Activated naive CD4-positive, alpha-beta T cell treated with anti-CD3 and anti-CD28 coated beads for 36 hours (primary cell): ENCODE measurements around the gene ATXN1L. TPM values are rescaled to one million over a fixed set of nuclear protein-coding genes. Genes with fewer than 3 reads are reported as not detected.
A peak's percentile ranks its signal among the peaks of the same experiment; 100 is the strongest.
"Not testable (repeated sequence)": the region's sequence is repeated elsewhere in the genome, so short reads cannot be mapped to it uniquely, and the experiment has no call there.

Experiments used
- CTCF ChIA-PET: fragments of 350-600 bp; sonication (Branson Sonifier 250); formaldehyde crosslinking; loops from one replicate; lab custom pipeline; 2021; ENCODE audit warnings: antibody characterized with exemption; lab: Charles Lee
- DNase-seq: peaks from one replicate; pipeline ENCODE4 v3.0.0-alpha.2; 2020
- H3K27ac Mint-ChIP-seq: one replicate; pipeline ENCODE4 v1.8.0; 2021; ENCODE audit warnings: mild to moderate bottlenecking, mixed read lengths
- H3K27me3 Mint-ChIP-seq: one replicate; pipeline ENCODE4 v1.8.0; 2021; ENCODE audit warnings: low read depth, mixed read lengths
- H3K36me3 Mint-ChIP-seq: one replicate; pipeline ENCODE4 v1.8.0; 2021; ENCODE audit warnings: low read depth, mixed read lengths
- H3K4me1 Mint-ChIP-seq: one replicate; pipeline ENCODE4 v1.8.0; 2021; ENCODE audit warnings: low read depth, mixed read lengths
- H3K4me3 Mint-ChIP-seq: one replicate; pipeline ENCODE4 v1.8.0; 2021; ENCODE audit warnings: mild to moderate bottlenecking, moderate library complexity, mixed read lengths
- H3K9me3 Mint-ChIP-seq: one replicate; pipeline ENCODE4 v1.8.0; 2021; ENCODE audit warnings: mixed read lengths
- intact Hi-C: fragments of 100-400 bp; cut with micrococcal nuclease; formaldehyde crosslinking; loops from one replicate; pipeline ENCODE4 v1.15.1; 2023
- total RNA-seq, 2 experiments: library from RNA; stranded (reverse); gene quantifications; one replicate each; pipeline ENCODE4 v1.2.3, GENCODE V29; 2021

Gene ATXN1L
- total RNA-seq, 2 experiments from 2014 or later, result 11.3 to 11.9 TPM

- intact Hi-C loops, result not testable (repeated sequence)
These were observed 13.7 kb upstream of the ATXN1L start for GRCh38 chr16:71832112-71832511.

GRCh38 chr16:71834291-71834690 lies 11.5 kb upstream of the ATXN1L start:
- intact Hi-C loops, result no loop called here
- Mint-ChIP-seq H3K27ac (no peak overlapping the region), H3K4me3 (no peak overlapping the region), H3K9me3 (no peaks in the 10 kb centered on the region), H3K36me3 (no peaks in the 10 kb centered on the region), H3K27me3 (no peaks in the 10 kb centered on the region), H3K4me1 (no peaks in the 10 kb centered on the region)
- DNase-seq, result no peak
- CTCF ChIA-PET, result no interaction called here

More at GRCh38 chr16:71832112-71832511, 13.7 kb upstream of the ATXN1L start:
- H3K27ac Mint-ChIP-seq, DNase-seq, H3K27me3 Mint-ChIP-seq, H3K4me1 Mint-ChIP-seq, H3K9me3 Mint-ChIP-seq, H3K4me3 Mint-ChIP-seq, CTCF ChIA-PET, H3K36me3 Mint-ChIP-seq: not testable (repeated sequence)

GRCh38 chr16:71837150-71837549 lies 8.6 kb upstream of the ATXN1L start:
- H3K27ac Mint-ChIP-seq, result no peak overlapping the region
- H3K4me3 Mint-ChIP-seq, result no peak overlapping the region
- H3K9me3 Mint-ChIP-seq, result no peaks in the 10 kb centered on the region
- intact Hi-C loops, result no loop called here
- no peak for DNase-seq
- H3K27me3 Mint-ChIP-seq, result no peaks in the 10 kb centered on the region
- H3K36me3 Mint-ChIP-seq, result no peaks in the 10 kb centered on the region
- peaks cover 4% of the 10 kb centered on the region for H3K4me1 Mint-ChIP-seq
- CTCF ChIA-PET, result interaction anchor here (0.6 kb wide), 1 partner anchor 20 kb away, joined by 3 read pairs; no protein-coding TSS in a partner anchor

- no peak overlapping the region for H3K4me3 Mint-ChIP-seq
- CTCF ChIA-PET, result interaction anchor here (1.0 to 1.3 kb wide), 2 partner anchors 29 to 43 kb away, joined by 3 read pairs; no protein-coding TSS in a partner anchor
- no peaks in the 10 kb centered on the region for H3K27me3 Mint-ChIP-seq
- no peaks in the 10 kb centered on the region for H3K9me3 Mint-ChIP-seq
- no peak overlapping the region for H3K27ac Mint-ChIP-seq
- H3K36me3 Mint-ChIP-seq, result no peaks in the 10 kb centered on the region
- intact Hi-C loops, result no loop called here
- peaks cover 20% of the 10 kb centered on the region for H3K4me1 Mint-ChIP-seq
- no peak for DNase-seq
These were observed 5.7 kb upstream of the ATXN1L start for GRCh38 chr16:71840052-71840451.

GRCh38 chr16:71843572-71843971 lies 2.2 kb upstream of the ATXN1L start:
- DNase-seq, result no peak
- Mint-ChIP-seq H3K27me3 (no peaks in the 10 kb centered on the region), H3K27ac (peak overlapping the region; percentile 11), H3K9me3 (no peaks in the 10 kb centered on the region), H3K4me1 (peaks cover 44% of the 10 kb centered on the region), H3K4me3 (no peak overlapping the region), H3K36me3 (peaks cover 4% of the 10 kb centered on the region)
- intact Hi-C loops, result no loop called here
- CTCF ChIA-PET, result interaction anchor here (1.0 to 2.0 kb wide), 3 partner anchors 28 to 41 kb away, joined by 3 to 21 read pairs (median 8); no protein-coding TSS in a partner anchor

- intact Hi-C loops, result no loop called here
- peaks cover 17% of the 10 kb centered on the region for H3K36me3 Mint-ChIP-seq
- H3K27ac Mint-ChIP-seq, result peak overlapping the region; percentile 50
- DNase-seq, result peak; percentile 39
- no peaks in the 10 kb centered on the region for H3K9me3 Mint-ChIP-seq
- peaks cover 46% of the 10 kb centered on the region for H3K4me1 Mint-ChIP-seq
- no peaks in the 10 kb centered on the region for H3K27me3 Mint-ChIP-seq
- H3K4me3 Mint-ChIP-seq, result peak overlapping the region; percentile 88
- CTCF ChIA-PET, result interaction anchor here (1.0 to 1.1 kb wide), 2 partner anchors 12 to 36 kb away, joined by 4 to 6 read pairs; no protein-coding TSS in a partner anchor
These were observed 655 bp downstream of the ATXN1L start for GRCh38 chr16:71846431-71846830.

GRCh38 chr16:71847096-71847495 lies 1.3 kb downstream of the ATXN1L start:
- intact Hi-C loops, result no loop called here
- CTCF ChIA-PET, result interaction anchor here (1.0 to 1.1 kb wide), 2 partner anchors 11 to 35 kb away, joined by 4 to 6 read pairs; no protein-coding TSS in a partner anchor
- Mint-ChIP-seq H3K4me3 (peak overlapping the region; percentile 88), H3K36me3 (peaks cover 17% of the 10 kb centered on the region), H3K27ac (peak overlapping the region; percentile 50), H3K27me3 (no peaks in the 10 kb centered on the region), H3K4me1 (peaks cover 50% of the 10 kb centered on the region), H3K9me3 (no peaks in the 10 kb centered on the region)
- DNase-seq, result no peak

- peaks cover 22% of the 10 kb centered on the region for H3K36me3 Mint-ChIP-seq
- no peak overlapping the region for H3K4me3 Mint-ChIP-seq
These were observed 2.8 kb downstream of the ATXN1L start for GRCh38 chr16:71848622-71849021.

GRCh38 chr16:71851746-71852145 lies 6.0 kb downstream of the ATXN1L start:
- no peaks in the 10 kb centered on the region for H3K9me3 Mint-ChIP-seq
- CTCF ChIA-PET, result interaction anchor here (1.3 kb wide), 1 partner anchor 21 kb away, joined by 3 read pairs; no protein-coding TSS in a partner anchor
- no peak for DNase-seq
- H3K36me3 Mint-ChIP-seq, result peaks cover 24% of the 10 kb centered on the region
- peaks cover 66% of the 10 kb centered on the region for H3K4me1 Mint-ChIP-seq
- no peaks in the 10 kb centered on the region for H3K27me3 Mint-ChIP-seq
- no peak overlapping the region for H3K4me3 Mint-ChIP-seq
- intact Hi-C loops, result no loop called here
- no peak overlapping the region for H3K27ac Mint-ChIP-seq

More at GRCh38 chr16:71848622-71849021, 2.8 kb downstream of the ATXN1L start:
- intact Hi-C loops, result no loop called here
- H3K27ac Mint-ChIP-seq, result no peak overlapping the region
- CTCF ChIA-PET, result no interaction called here
- no peaks in the 10 kb centered on the region for H3K9me3 Mint-ChIP-seq
- no peaks in the 10 kb centered on the region for H3K27me3 Mint-ChIP-seq
- DNase-seq, result no peak
- H3K4me1 Mint-ChIP-seq, result peaks cover 51% of the 10 kb centered on the region

- Mint-ChIP-seq H3K4me3 (no peak overlapping the region), H3K9me3 (no peaks in the 10 kb centered on the region), H3K36me3 (peaks cover 24% of the 10 kb centered on the region), H3K27me3 (no peaks in the 10 kb centered on the region), H3K4me1 (peaks cover 62% of the 10 kb centered on the region), H3K27ac (no peak overlapping the region)
- CTCF ChIA-PET, result no interaction called here
- no peak for DNase-seq
- intact Hi-C loops, result no loop called here
These were observed 6.4 kb downstream of the ATXN1L start for GRCh38 chr16:71852158-71852557.

GRCh38 chr16:71852561-71852960 lies 6.8 kb downstream of the ATXN1L start:
- peaks cover 58% of the 10 kb centered on the region for H3K4me1 Mint-ChIP-seq
- DNase-seq, result no peak
- H3K4me3 Mint-ChIP-seq, result no peak overlapping the region
- CTCF ChIA-PET, result interaction anchor here (0.9 kb wide), 1 partner anchor 30 kb away, joined by 3 read pairs; no protein-coding TSS in a partner anchor
- H3K9me3 Mint-ChIP-seq, result no peaks in the 10 kb centered on the region
- intact Hi-C loops, result no loop called here
- H3K27me3 Mint-ChIP-seq, result no peaks in the 10 kb centered on the region
- H3K36me3 Mint-ChIP-seq, result peaks cover 24% of the 10 kb centered on the region
- H3K27ac Mint-ChIP-seq, result no peak overlapping the region

- Mint-ChIP-seq H3K36me3 (peaks cover 22% of the 10 kb centered on the region), H3K4me3 (no peak overlapping the region), H3K27ac (peak overlapping the region; percentile 20), H3K9me3 (no peaks in the 10 kb centered on the region), H3K4me1 (peaks cover 52% of the 10 kb centered on the region), H3K27me3 (no peaks in the 10 kb centered on the region)
- CTCF ChIA-PET, result interaction anchor here (0.9 kb wide), 1 partner anchor 29 kb away, joined by 3 read pairs; no protein-coding TSS in a partner anchor
- intact Hi-C loops, result loop anchor here (1.0 kb wide), 1 partner anchor 8 kb away; the partner anchor contains the start of gene ATXN1L
- no peak for DNase-seq
These were observed 7.6 kb downstream of the ATXN1L start for GRCh38 chr16:71853413-71853812.

- no peak overlapping the region for H3K27ac Mint-ChIP-seq
- no peaks in the 10 kb centered on the region for H3K9me3 Mint-ChIP-seq
- CTCF ChIA-PET, result interaction anchor here (3.1 kb wide), 1 partner anchor 28 kb away, joined by 11 read pairs; no protein-coding TSS in a partner anchor
- no peaks in the 10 kb centered on the region for H3K27me3 Mint-ChIP-seq
- no peak for DNase-seq
- H3K36me3 Mint-ChIP-seq, result peaks cover 16% of the 10 kb centered on the region
- intact Hi-C loops, result no loop called here
- H3K4me3 Mint-ChIP-seq, result no peak overlapping the region
- peaks cover 52% of the 10 kb centered on the region for H3K4me1 Mint-ChIP-seq
These were observed 8.7 kb downstream of the ATXN1L start for GRCh38 chr16:71854369-71854948.
